AG04449 (cell line): ENCODE data around the gene MEGF8.

Experiments
- CTCF ChIA-PET: fragments of 350-600 bp; formaldehyde crosslinking; extraction: SDS; loops from one replicate; lab custom pipeline; 2021; ENCODE audit warnings: antibody characterized with exemption; lab: Yijun Ruan, JAX
- POLR2A ChIA-PET: fragments of 400-600, 350-600 bp; formaldehyde crosslinking; extraction: SDS; loops from one replicate; lab custom pipeline; 2020; ENCODE audit warnings: antibody characterized with exemption, inconsistent platforms; lab: Yijun Ruan, JAX
- DNase-seq: peaks from one replicate; pipeline ENCODE4 v3.0.0-alpha.2; 2010; ENCODE audit warnings: low read depth, low spot score
- H3K4me3 ChIP-seq: 2 replicates; pipeline ENCODE4 v1.5.1; 2011; ENCODE audit warnings: low read depth, mild to moderate bottlenecking, control low read depth, low read length
- CTCF ChIP-seq: IDR thresholded peaks from one replicate; pipeline ENCODE4 v1.5.1; 2011; ENCODE audit warnings: mild to moderate bottlenecking, moderate library complexity, low read length, control low read depth, inconsistent platforms; ENCODE audit not compliant: insufficient read depth; ENCODE audit errors: missing control alignments

The MEGF8 gene

GRCh38 chr19:42357290-42357689 is 31.9 kb downstream of the MEGF8 start:
- DNase-seq = no peak
- TF ChIP-seq CTCF = no peak
- POLR2A ChIA-PET = no interaction called here
- H3K4me3 ChIP-seq = no peak overlapping the region
- CTCF ChIA-PET = no interaction called here

- ChIA-PET POLR2A (no interaction called here), CTCF (no interaction called here)
- no peak for DNase-seq
- no peak for TF ChIP-seq CTCF
- H3K4me3 ChIP-seq = no peak overlapping the region
Observed at GRCh38 chr19:42360787-42361544, 35.5 kb downstream of the MEGF8 start.

- ChIA-PET CTCF (no interaction called here), POLR2A (no interaction called here)
- no peak overlapping the region for H3K4me3 ChIP-seq
- TF ChIP-seq CTCF = no peak
- no peak for DNase-seq
Observed at GRCh38 chr19:42361545-42361910, 36.1 kb downstream of the MEGF8 start.

DNA sequence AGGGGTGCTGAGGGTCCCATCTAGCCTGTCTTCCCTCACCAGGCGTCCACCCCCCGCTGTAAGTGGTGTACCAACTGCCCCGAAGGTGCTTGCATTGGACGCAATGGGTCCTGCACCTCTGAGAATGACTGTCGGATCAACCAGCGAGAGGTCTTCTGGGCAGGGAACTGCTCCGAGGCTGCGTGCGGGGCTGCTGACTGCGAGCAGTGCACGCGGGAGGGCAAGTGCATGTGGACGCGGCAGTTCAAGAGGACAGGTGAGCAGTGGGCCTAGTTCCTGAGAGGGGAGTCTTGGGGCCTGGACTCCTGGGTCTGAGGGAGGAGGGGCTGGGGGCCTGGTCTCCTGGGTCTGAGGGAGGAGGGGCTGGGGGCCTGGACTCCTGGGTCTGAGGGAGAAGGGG is 36.9 kb downstream of the MEGF8 start:
- POLR2A ChIA-PET = no interaction called here
- no peak overlapping the region for H3K4me3 ChIP-seq
- CTCF ChIA-PET = no interaction called here
- no peak for TF ChIP-seq CTCF
- DNase-seq = no peak

GRCh38 chr19:42362891-42363440 is 37.5 kb downstream of the MEGF8 start:
- TF ChIP-seq CTCF = no peak
- ChIA-PET POLR2A (no interaction called here), CTCF (no interaction called here)
- no peak overlapping the region for H3K4me3 ChIP-seq
- DNase-seq = no peak

- TF ChIP-seq CTCF = no peak
- no peak for DNase-seq
- CTCF ChIA-PET = no interaction called here
- POLR2A ChIA-PET = no interaction called here
- H3K4me3 ChIP-seq = no peak overlapping the region
Observed at GRCh38 chr19:42363614-42364346, 38.3 kb downstream of the MEGF8 start.
